ENCODE data around the gene CLCN7. TPM values are rescaled to one million over a fixed set of nuclear protein-coding genes. Genes with fewer than 3 reads are reported as not detected.

The CLCN7 gene
- total and polyA plus RNA-seq, 2 of the 8 experiments (the other 6 are each of a cell fraction or from before 2014, with no cell fraction given): 38.6 to 81.5 TPM

DNA sequence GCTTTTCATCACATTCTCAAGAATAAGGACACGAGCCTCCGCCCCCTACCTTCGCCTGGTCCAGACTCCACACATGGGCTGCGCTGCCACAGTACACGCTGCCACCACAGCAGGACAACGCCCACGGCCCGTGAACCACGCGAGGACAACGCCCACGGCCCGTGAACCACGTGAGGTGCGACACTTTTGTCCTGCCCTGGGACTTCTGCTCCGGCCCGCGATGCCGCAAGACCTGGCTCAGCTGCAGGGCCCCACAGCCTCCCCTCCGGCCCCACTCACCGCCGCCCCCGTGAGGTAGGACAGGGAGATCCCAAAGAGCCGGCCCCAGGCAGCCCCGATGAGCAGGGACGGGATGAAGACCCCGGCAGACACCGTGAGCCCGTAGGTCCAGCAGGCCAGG lies 24.6 kb downstream of the CLCN7 start (continued):
- no peak for TF ChIP-seq CHD7 (IDR thresholded peaks at IDR 0.05; ENCODE audit: insufficient replicate concordance, low read length)
- no peak for TF ChIP-seq ASH2L (IDR thresholded peaks at IDR 0.05; ENCODE audit: low read length)
- TF ChIP-seq, protein P1, sequence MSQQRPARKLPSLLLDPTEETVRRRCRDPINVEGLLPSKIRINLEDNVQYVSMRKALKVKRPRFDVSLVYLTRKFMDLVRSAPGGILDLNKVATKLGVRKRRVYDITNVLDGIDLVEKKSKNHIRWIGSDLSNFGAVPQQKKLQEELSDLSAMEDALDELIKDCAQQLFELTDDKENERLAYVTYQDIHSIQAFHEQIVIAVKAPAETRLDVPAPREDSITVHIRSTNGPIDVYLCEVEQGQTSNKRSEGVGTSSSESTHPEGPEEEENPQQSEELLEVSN (IDR thresholded peaks at IDR 0.05): no peak
- TF ChIP-seq SP1 (IDR thresholded peaks at IDR 0.05; ENCODE audit: low read depth, low read length): no peak
- TF ChIP-seq BCL11A (IDR thresholded peaks at IDR 0.05; ENCODE audit: low read depth in 2 of 2, low read length in 2 of 2): no peak
- TF ChIP-seq PHF8 (conservative IDR thresholded peaks at IDR 0.05; ENCODE audit: low read depth, low read length): no peak
- no peak for TF ChIP-seq CREB1 (IDR thresholded peaks at IDR 0.05)
- TF ChIP-seq POU5F1 (IDR thresholded peaks at IDR 0.05; ENCODE audit: low read depth, low read length): no peak
- TF ChIP-seq YY1 (IDR thresholded peaks at IDR 0.05; ENCODE audit: low read depth, low read length): no peak
- TF ChIP-seq CTBP2 (IDR thresholded peaks at IDR 0.05; ENCODE audit: borderline replicate concordance, insufficient read depth, insufficient read length, low read length): no peak
- no peak for TF ChIP-seq HDAC2 (IDR thresholded peaks at IDR 0.05; ENCODE audit: borderline replicate concordance in 1 of 2, low read depth in 2 of 2, low read length in 2 of 2)
